B cell (primary cell): ENCODE measurements around the gene ATP8A2. TPM values are rescaled to one million over a fixed set of nuclear protein-coding genes. Genes with fewer than 3 reads are reported as not detected.

ENCODE experiments used
- ATAC-seq: fragments of 200-7000 bp; cut with Tn5 transposase; one replicate; pipeline ENCODE4 v1.10.0; 2021; ENCODE audit warnings: low read depth, mild to moderate bottlenecking, moderate number of reproducible peaks, moderate library complexity
- CTCF ChIA-PET: fragments of 350-600 bp; sonication (Branson Sonifier 250); formaldehyde crosslinking; loops from one replicate; lab custom pipeline; 2021; ENCODE audit warnings: antibody characterized with exemption, inconsistent platforms; lab: Charles Lee
- POLR2A ChIA-PET: fragments of 350-600 bp; sonication (Branson Sonifier 250); formaldehyde crosslinking; loops from one replicate; lab custom pipeline; 2021; ENCODE audit warnings: antibody characterized with exemption; lab: Charles Lee
- DNase-seq: peaks from one replicate; pipeline ENCODE4 v3.0.0; 2013
- H2AFZ ChIP-seq: 2 replicates; pipeline ENCODE4 v1.6.1; 2012; ENCODE audit warnings: mild to moderate bottlenecking, low read depth, low read length; ENCODE audit not compliant: insufficient read depth, poor library complexity, severe bottlenecking
- H3K27ac ChIP-seq, 2 donors: 1 replicate in 1 of 2; 2 replicates in 1 of 2; pipeline ENCODE4 v1.5.1; 2012 to 2013; ENCODE audit warnings: low read length in 2 of 2, mild to moderate bottlenecking in 2 of 2, moderate library complexity in 1 of 2
- H3K27me3 ChIP-seq, 4 experiments: fragments of 200-600 bp in 1 of 4; sonication (generic) in 1 of 4; replicated peaks in 1 of 4; 1 replicate in 2 of 4; 2 replicates in 2 of 4; pipeline versions ENCODE4 v1.6.1 to v1.7.0; 2013 to 2016; ENCODE audit warnings: low read length in 3 of 4, mild to moderate bottlenecking in 2 of 4, mixed read lengths in 1 of 4, moderate library complexity in 1 of 4; ENCODE audit not compliant: insufficient read depth in 4 of 4, control insufficient read depth in 3 of 4; ENCODE audit errors: control extremely low read depth in 1 of 4
- H3K36me3 ChIP-seq, 2 experiments: replicated peaks in 1 of 2; 1 replicate in 1 of 2; 2 replicates in 1 of 2; pipeline versions ENCODE4 v1.6.1 to v1.7.1; 2013; ENCODE audit warnings: low read length in 1 of 2; ENCODE audit not compliant: insufficient read depth in 2 of 2, control insufficient read depth in 1 of 2; ENCODE audit errors: control extremely low read depth in 1 of 2, extremely low read depth in 1 of 2
- H3K4me1 ChIP-seq, 2 donors: fragments of 200-600 bp in 1 of 2; sonication (generic) in 1 of 2; 1 replicate in 1 of 2; 2 replicates in 1 of 2; pipeline versions ENCODE4 v1.5.1 to v1.6.1; 2013 to 2017; ENCODE audit warnings: low read length in 2 of 2; ENCODE audit not compliant: control insufficient read depth in 2 of 2, insufficient read depth in 2 of 2
- H3K4me2 ChIP-seq: replicated peaks from 2 replicates; pipeline ENCODE3; 2012; ENCODE audit warnings: mild to moderate bottlenecking, low read depth, low read length; ENCODE audit not compliant: poor library complexity, severe bottlenecking
- H3K4me3 ChIP-seq, 5 experiments: fragments of 200-600 bp in 1 of 5; sonication (generic) in 1 of 5; 1 replicate in 3 of 5; 2 replicates in 2 of 5; pipeline versions ENCODE4 v1.5.1 to v1.7.0; 2011 to 2016; ENCODE audit warnings: low read length in 4 of 5, mild to moderate bottlenecking in 4 of 5, low read depth in 2 of 5, control low read depth in 1 of 5, moderate library complexity in 1 of 5; ENCODE audit not compliant: insufficient read depth in 1 of 5; ENCODE audit errors: control extremely low read depth in 1 of 5, extremely low read depth in 1 of 5
- H3K79me2 ChIP-seq: fragments of 200-600 bp; sonication (generic); one replicate; pipeline ENCODE4 v1.6.0; 2016; ENCODE audit warnings: low read length; ENCODE audit not compliant: control insufficient read depth, insufficient read depth
- H3K9ac ChIP-seq: fragments of 200-600 bp; sonication (generic); 2 replicates; pipeline ENCODE4 v1.6.1; 2017; ENCODE audit warnings: mild to moderate bottlenecking, low read length, moderate library complexity
- H3K9me3 ChIP-seq, 3 donors: one replicate each; pipeline versions ENCODE4 v1.6.1 to v1.7.1; 2013; ENCODE audit warnings: low read length in 2 of 3; ENCODE audit not compliant: control insufficient read depth in 2 of 3, insufficient read depth in 1 of 3; ENCODE audit errors: control extremely low read depth in 1 of 3
- H4K20me1 ChIP-seq: 2 replicates; pipeline ENCODE4 v1.6.0; 2012; ENCODE audit warnings: mild to moderate bottlenecking, low read length; ENCODE audit not compliant: insufficient read depth, control insufficient read depth, poor library complexity, severe bottlenecking
- H3K27ac Mint-ChIP-seq: one replicate; pipeline ENCODE4 v1.8.0; 2021; ENCODE audit warnings: mixed read lengths
- H3K27me3 Mint-ChIP-seq: one replicate; pipeline ENCODE4 v1.8.0; 2021; ENCODE audit warnings: mixed read lengths
- H3K4me1 Mint-ChIP-seq: one replicate; pipeline ENCODE4 v1.8.0; 2021; ENCODE audit warnings: mixed read lengths
- H3K4me3 Mint-ChIP-seq: one replicate; pipeline ENCODE4 v1.8.0; 2021; ENCODE audit warnings: mixed read lengths
- H3K9me3 Mint-ChIP-seq: one replicate; pipeline ENCODE4 v1.8.0; 2022; ENCODE audit warnings: mixed read lengths; ENCODE audit not compliant: insufficient read depth
- EZH2 ChIP-seq: IDR thresholded peaks from 2 replicates; pipeline ENCODE4 v1.6.1; 2012; ENCODE audit warnings: borderline replicate concordance, low read depth, mild to moderate bottlenecking, moderate library complexity, low read length; ENCODE audit not compliant: insufficient read depth, poor library complexity, severe bottlenecking
- WGBS: methylation state at CpG from one replicate; pipeline ENCODE4 v1.1.5; 2013; ENCODE audit warnings: missing lambda C conversion rate; ENCODE audit not compliant: insufficient coverage; 5-methylcytosine and 5-hydroxymethylcytosine counted together
- intact Hi-C: fragments of 100-400 bp; cut with micrococcal nuclease; formaldehyde crosslinking; loops from one replicate; pipeline ENCODE4 v1.10.0; 2022
- polyA plus RNA-seq: library from polyadenylated mRNA; depleted of rRNA; stranded (reverse); fragments of >200 nt; gene quantifications from 2 replicates; pipeline ENCODE4 v1.2.3, GENCODE V29; 2012
- total RNA-seq, 2 donors: library from RNA; stranded (reverse); fragments of 120-200 nt in 1 of 2; gene quantifications; 1 replicate in 1 of 2; 2 replicates in 1 of 2; pipeline versions ENCODE4 v1.2.3 to v1.2.4, GENCODE V29; 2013 to 2022
- TF ChIP-seq, protein P1 (sequence below): fragments of 200-600 bp; IDR thresholded peaks from one replicate; pipeline ENCODE4 v1.8.0; 2022; ENCODE audit warnings: antibody characterized with exemption, mild to moderate bottlenecking

The ATP8A2 gene
- total and polyA plus RNA-seq, 2 donors (not counting 1 experiment from before 2014, with no cell fraction given) = not detected

DNA sequence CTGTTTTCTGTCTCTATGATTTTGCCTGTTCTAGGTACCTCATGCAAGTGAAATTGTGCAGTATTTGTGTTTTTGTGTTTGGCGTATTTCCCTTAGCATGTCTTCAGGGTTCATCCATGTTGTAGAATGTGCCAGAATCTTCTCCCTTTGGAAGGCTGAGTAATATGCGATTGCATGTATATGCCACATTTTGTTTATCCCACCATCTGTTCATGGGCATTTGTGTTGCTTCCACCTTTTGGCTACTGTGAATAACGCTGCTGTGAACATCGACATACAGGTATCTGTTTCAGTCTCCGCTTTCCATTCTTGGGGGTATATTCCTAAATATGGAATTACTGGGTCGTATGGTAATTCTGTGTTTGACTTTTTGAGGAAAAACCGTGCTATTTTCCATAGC is 190.0 kb downstream of the ATP8A2 start:
- Histone ChIP-seq H2AFZ (no peak overlapping the region), H3K4me3 (no peak overlapping the region), H3K9me3 (no peaks in the 10 kb centered on the region), H3K9ac (no peak overlapping the region), H4K20me1 (no peaks in the 10 kb centered on the region), H3K36me3 (no peaks in the 10 kb centered on the region), H3K4me1 (no peaks in the 10 kb centered on the region), H3K27me3 (peaks cover 0 to 3% (median 0%) of the 10 kb centered on the region in 4 experiments), H3K4me2 (no peak overlapping the region), H3K79me2 (no peaks in the 10 kb centered on the region), H3K27ac (no peak overlapping the region)
- Mint-ChIP-seq H3K9me3 (peaks cover 5% of the 10 kb centered on the region), H3K27ac (no peak overlapping the region), H3K27me3 (peaks cover 16% of the 10 kb centered on the region), H3K4me3 (no peak overlapping the region), H3K4me1 (no peaks in the 10 kb centered on the region)
- intact Hi-C loops = no loop called here
- CTCF ChIA-PET = no interaction called here
- no peak for DNase-seq
- TF ChIP-seq, protein P1, sequence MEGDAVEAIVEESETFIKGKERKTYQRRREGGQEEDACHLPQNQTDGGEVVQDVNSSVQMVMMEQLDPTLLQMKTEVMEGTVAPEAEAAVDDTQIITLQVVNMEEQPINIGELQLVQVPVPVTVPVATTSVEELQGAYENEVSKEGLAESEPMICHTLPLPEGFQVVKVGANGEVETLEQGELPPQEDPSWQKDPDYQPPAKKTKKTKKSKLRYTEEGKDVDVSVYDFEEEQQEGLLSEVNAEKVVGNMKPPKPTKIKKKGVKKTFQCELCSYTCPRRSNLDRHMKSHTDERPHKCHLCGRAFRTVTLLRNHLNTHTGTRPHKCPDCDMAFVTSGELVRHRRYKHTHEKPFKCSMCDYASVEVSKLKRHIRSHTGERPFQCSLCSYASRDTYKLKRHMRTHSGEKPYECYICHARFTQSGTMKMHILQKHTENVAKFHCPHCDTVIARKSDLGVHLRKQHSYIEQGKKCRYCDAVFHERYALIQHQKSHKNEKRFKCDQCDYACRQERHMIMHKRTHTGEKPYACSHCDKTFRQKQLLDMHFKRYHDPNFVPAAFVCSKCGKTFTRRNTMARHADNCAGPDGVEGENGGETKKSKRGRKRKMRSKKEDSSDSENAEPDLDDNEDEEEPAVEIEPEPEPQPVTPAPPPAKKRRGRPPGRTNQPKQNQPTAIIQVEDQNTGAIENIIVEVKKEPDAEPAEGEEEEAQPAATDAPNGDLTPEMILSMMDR = no peak
- no peak for TF ChIP-seq EZH2
- POLR2A ChIA-PET = no interaction called here
- 90% methylated on average over 2 of the region's 7 CpGs for WGBS
- ATAC-seq = no peak

DNA sequence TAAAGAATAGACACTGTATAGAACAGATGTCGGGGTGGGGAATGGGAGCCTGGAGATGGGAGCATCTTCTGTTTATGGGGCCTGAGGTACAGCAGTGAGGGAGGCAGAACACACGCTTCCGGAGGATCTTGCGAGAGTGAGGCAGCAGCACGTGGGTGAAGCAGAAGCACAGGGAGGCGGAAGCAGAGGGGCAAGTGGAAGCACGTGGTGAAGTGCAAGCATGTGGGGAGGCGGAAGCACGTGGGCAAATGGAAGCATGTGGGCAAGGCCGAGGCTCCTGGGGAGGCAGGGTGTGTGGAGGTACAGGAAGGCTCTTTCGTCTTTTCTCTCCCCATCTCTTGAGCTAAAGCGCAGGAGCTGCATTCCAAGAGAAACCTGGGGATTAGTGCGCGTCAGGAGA is 198.4 kb downstream of the ATP8A2 start:
- H3K4me1 Mint-ChIP-seq = no peaks in the 10 kb centered on the region
- WGBS = 88% methylated on average over 12 of the region's 14 CpGs
- ATAC-seq = no peak
- Histone ChIP-seq H3K36me3 (no peaks in the 10 kb centered on the region), H2AFZ (no peak overlapping the region), H3K79me2 (no peaks in the 10 kb centered on the region), H3K9ac (no peak overlapping the region), H4K20me1 (no peaks in the 10 kb centered on the region), H3K4me3 (no peak overlapping the region), H3K27ac (no peak overlapping the region), H3K4me2 (no peak overlapping the region), H3K4me1 (no peaks in the 10 kb centered on the region), H3K27me3 (peaks cover 0 to 9% (median 0%) of the 10 kb centered on the region in 4 experiments), H3K9me3 (no peaks in the 10 kb centered on the region)
- CTCF ChIA-PET = interaction anchor here (0.9 to 1.5 kb wide), 3 partner anchors 10 to 1128 kb away, joined by 4 to 6 read pairs (median 4); no protein-coding TSS in a partner anchor
- H3K9me3 Mint-ChIP-seq = no peaks in the 10 kb centered on the region
- H3K27ac Mint-ChIP-seq = no peak overlapping the region
- intact Hi-C loops = no loop called here
- DNase-seq = no peak
- POLR2A ChIA-PET = no interaction called here
- H3K27me3 Mint-ChIP-seq = peaks cover 29% of the 10 kb centered on the region
- no peak for TF ChIP-seq EZH2
- TF ChIP-seq, protein P1 = no peak
- H3K4me3 Mint-ChIP-seq = no peak overlapping the region
